GM12875 (cell line): ENCODE results near the gene SSH3.

Source experiments
- H3K4me3 ChIP-seq: one replicate; pipeline ENCODE4 v1.5.1; 2011; ENCODE audit warnings: low read depth, low read length, control low read depth
- TF ChIP-seq, protein P1 (sequence below): IDR thresholded peaks from 2 replicates; pipeline ENCODE4 v1.5.1; 2011; ENCODE audit warnings: low read depth, mild to moderate bottlenecking, control low read depth, inconsistent platforms, low read length, moderate library complexity, borderline replicate concordance; ENCODE audit not compliant: insufficient read depth

The SSH3 gene

DNA sequence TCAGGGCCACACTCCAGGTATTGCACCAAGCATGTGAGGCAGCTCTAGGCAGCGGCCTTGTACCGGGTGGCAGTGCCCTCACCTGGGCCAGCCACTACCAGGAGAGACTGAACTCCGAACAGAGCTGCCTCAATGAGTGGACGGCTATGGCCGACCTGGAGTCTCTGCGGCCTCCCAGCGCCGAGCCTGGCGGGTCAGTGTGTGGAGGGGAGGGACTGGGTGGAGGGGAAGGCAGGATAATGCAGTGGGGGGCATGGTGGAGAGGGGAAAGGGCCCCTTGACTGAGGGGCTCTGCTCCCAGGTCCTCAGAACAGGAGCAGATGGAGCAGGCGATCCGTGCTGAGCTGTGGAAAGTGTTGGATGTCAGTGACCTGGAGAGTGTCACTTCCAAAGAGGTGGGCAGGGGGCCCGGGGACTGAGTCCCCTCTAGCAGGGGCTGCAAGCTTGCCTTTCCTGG is 4.2 kb downstream of the SSH3 start:
- no peak overlapping the region for H3K4me3 ChIP-seq
- TF ChIP-seq, protein P1, sequence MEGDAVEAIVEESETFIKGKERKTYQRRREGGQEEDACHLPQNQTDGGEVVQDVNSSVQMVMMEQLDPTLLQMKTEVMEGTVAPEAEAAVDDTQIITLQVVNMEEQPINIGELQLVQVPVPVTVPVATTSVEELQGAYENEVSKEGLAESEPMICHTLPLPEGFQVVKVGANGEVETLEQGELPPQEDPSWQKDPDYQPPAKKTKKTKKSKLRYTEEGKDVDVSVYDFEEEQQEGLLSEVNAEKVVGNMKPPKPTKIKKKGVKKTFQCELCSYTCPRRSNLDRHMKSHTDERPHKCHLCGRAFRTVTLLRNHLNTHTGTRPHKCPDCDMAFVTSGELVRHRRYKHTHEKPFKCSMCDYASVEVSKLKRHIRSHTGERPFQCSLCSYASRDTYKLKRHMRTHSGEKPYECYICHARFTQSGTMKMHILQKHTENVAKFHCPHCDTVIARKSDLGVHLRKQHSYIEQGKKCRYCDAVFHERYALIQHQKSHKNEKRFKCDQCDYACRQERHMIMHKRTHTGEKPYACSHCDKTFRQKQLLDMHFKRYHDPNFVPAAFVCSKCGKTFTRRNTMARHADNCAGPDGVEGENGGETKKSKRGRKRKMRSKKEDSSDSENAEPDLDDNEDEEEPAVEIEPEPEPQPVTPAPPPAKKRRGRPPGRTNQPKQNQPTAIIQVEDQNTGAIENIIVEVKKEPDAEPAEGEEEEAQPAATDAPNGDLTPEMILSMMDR = no peak

DNA sequence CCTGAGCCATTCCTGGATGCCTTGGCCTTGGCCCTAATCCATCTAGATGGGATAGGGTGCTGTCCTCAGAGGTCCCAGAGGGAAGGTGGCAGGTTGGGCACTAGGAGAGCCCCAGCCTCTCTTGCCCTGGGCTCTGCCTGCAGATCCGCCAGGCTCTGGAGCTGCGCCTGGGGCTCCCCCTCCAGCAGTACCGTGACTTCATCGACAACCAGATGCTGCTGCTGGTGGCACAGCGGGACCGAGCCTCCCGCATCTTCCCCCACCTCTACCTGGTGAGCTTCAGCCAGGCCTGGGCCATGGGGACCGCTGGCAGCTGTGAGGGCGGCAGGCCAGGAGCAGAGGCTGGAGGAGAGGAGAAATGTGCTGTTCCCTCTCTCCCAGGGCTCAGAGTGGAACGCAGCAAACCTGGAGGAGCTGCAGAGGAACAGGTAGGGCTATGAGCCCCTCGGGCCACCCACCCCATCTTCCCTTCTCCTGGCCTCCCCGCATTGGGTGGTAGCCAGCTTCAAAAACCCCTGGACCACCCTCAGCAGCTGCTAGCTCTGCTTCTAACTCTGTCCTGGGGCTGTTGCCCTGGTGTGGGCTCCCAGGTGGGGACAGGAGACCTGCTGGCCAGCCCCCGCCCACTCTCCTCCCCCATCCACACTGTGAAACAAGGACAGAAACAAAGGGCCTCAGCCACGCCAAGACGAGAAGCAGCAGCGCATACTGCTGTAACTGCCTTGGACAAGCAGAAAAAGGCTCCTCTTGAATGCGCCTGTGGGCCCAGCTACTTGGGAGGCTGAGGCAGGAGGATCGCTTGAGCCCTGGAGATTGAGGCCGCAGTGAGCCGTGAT is 4.9 kb downstream of the SSH3 start:
- no peak overlapping the region for H3K4me3 ChIP-seq
- TF ChIP-seq, protein P1 = no peak

DNA sequence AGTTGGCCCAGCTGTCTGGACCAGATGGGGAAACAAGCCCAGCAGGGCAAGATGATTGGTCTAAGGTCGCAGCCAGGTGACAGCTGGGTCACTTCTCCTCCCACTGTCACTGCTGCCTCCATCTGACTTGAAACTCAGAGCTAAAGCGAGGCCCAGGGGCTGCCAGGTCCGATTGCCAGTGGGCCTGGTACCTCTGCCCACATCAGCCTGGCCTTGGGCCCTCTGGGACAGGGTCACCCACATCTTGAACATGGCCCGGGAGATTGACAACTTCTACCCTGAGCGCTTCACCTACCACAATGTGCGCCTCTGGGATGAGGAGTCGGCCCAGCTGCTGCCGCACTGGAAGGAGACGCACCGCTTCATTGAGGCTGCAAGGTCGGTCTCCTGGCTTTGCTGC is 5.8 kb downstream of the SSH3 start:
- H3K4me3 ChIP-seq = no peak overlapping the region
- TF ChIP-seq, protein P1 = no peak

DNA sequence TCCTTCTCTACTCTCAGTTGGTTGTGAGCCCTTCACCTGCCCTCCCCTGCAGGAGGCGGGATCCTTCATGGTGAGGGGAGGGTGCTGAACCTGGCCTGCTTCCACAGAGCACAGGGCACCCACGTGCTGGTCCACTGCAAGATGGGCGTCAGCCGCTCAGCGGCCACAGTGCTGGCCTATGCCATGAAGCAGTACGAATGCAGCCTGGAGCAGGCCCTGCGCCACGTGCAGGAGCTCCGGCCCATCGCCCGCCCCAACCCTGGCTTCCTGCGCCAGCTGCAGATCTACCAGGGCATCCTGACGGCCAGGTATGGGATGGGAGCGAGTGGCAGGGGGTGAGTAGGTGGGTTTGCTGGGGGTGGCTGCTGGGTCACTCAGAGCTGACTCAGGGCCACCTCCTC is 6.3 kb downstream of the SSH3 start:
- TF ChIP-seq, protein P1 = no peak
- H3K4me3 ChIP-seq = no peak overlapping the region

DNA sequence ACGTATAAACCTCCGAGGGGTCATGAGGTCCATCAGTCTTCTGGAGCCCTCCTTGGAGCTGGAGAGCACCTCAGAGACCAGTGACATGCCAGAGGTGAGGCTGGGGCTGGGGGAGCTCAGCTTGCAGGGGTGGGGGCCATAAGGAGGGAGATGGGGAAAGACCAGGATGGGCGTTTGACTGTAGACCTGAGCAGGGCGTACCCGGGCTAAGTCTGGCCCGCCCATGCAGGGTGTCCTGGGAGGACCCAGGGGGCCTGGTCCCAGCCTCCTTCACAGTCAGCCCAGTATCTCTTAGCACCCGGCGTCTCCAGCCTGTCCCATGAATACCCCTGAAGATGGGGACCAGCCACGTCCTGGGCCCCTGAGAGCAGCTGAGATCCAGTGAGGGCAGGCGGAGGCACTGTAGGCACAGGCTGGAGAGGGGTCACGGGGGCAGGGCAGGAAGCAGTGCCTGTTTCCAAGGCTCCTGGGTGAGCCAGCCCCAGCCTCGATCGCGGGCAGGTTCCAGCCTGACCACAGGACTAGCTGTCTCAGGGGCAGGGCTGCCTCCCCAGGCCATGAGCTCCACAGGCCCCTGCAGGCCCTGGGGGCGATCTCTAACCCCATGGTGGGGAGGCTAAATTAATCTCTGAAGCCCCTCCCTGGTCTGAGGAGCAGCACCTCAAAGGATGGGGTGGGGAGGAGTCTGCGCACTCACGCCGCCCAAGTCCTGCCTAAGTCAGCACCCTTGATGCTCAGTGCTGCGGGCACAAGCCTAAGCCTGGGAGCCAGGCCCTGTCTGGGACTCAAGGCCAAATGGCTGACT is 7.1 kb downstream of the SSH3 start:
- no peak overlapping the region for H3K4me3 ChIP-seq
- TF ChIP-seq, protein P1 = no peak

DNA sequence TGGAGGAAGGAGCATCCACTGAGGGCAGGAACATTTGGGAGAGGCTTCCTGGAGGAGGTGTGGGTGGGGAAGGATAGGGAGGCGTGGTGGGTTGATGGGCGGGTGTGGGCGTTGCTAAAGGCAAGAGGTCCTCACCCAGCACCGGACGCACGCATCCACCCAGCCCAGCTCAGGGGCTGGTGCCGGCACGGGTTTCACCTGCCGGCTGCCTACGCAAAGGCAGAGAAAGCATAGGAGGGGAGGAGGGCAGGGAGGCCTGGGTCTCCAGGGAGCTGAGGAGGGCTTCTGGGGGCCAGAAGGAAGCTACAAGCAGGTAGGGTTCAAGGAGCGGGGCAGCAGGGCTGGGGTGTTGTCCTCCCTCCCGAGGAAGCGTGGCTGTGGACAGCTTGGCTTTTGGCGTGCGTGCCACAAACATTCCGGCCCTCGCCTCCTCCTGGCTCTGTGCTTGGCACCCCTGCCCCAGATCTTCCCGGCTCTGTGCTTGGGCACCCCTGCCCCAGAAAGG is 7.8 kb downstream of the SSH3 start:
- no peak overlapping the region for H3K4me3 ChIP-seq
- TF ChIP-seq, protein P1 = no peak
